Activated CD8-positive, alpha-beta memory T cell treated with anti-CD3 and anti-CD28 coated beads, Interleukin-2, amount 50 U/mL, for 24 hours (primary cell): Measurements from ENCODE around the gene ERP44.
"Not testable (repeated sequence)": the region's sequence is repeated elsewhere in the genome, so short reads cannot be mapped to it uniquely, and the experiment has no call there.

Source experiments
- DNase-seq: peaks from one replicate; pipeline ENCODE4 v3.0.0-alpha.2; 2020; ENCODE audit errors: extremely low read depth

The ERP44 gene

GRCh38 chr9:100067990-100068389 is 30.8 kb downstream of the ERP44 start:
- DNase-seq = not testable (repeated sequence)

- no peak for DNase-seq
Observed at GRCh38 chr9:100066539-100066938, 32.3 kb downstream of the ERP44 start.

GRCh38 chr9:100064872-100065581 is 33.8 kb downstream of the ERP44 start:
- DNase-seq = no peak

- DNase-seq = no peak
Observed at GRCh38 chr9:100063185-100063584, 35.6 kb downstream of the ERP44 start.

- not testable (repeated sequence) for DNase-seq
Observed at GRCh38 chr9:100062683-100063082, 36.1 kb downstream of the ERP44 start.

- no peak for DNase-seq
Observed at GRCh38 chr9:100058699-100059579, 39.9 kb downstream of the ERP44 start.

- no peak for DNase-seq
Observed at GRCh38 chr9:100057624-100058023, 41.2 kb downstream of the ERP44 start.

GRCh38 chr9:100056561-100056960 is 42.2 kb downstream of the ERP44 start:
- no peak for DNase-seq

GRCh38 chr9:100052375-100052774 is 46.4 kb downstream of the ERP44 start:
- no peak for DNase-seq

GRCh38 chr9:100049551-100049950 is 49.2 kb downstream of the ERP44 start:
- no peak for DNase-seq

- DNase-seq = no peak
Observed at GRCh38 chr9:100038472-100038871, 60.3 kb downstream of the ERP44 start.

- no peak for DNase-seq
Observed at GRCh38 chr9:100033877-100034551, 64.8 kb downstream of the ERP44 start.

- no peak for DNase-seq
Observed at GRCh38 chr9:100030548-100030947, 68.3 kb downstream of the ERP44 start.

- DNase-seq = no peak
Observed at GRCh38 chr9:100029251-100029650, 69.5 kb downstream of the ERP44 start.

GRCh38 chr9:100028201-100028784 is 70.5 kb downstream of the ERP44 start:
- peak; percentile 37 for DNase-seq

GRCh38 chr9:100027543-100027942 is 71.3 kb downstream of the ERP44 start:
- no peak for DNase-seq

- DNase-seq = no peak
Observed at GRCh38 chr9:100021931-100022330, 76.9 kb downstream of the ERP44 start.

GRCh38 chr9:100020121-100020795 is 78.5 kb downstream of the ERP44 start:
- no peak for DNase-seq

GRCh38 chr9:100019541-100019940 is 79.3 kb downstream of the ERP44 start:
- no peak for DNase-seq

GRCh38 chr9:100014846-100015245 is 84.0 kb downstream of the ERP44 start:
- no peak for DNase-seq

GRCh38 chr9:100013573-100013972 is 85.2 kb downstream of the ERP44 start:
- no peak for DNase-seq

GRCh38 chr9:100012279-100012678 is 86.5 kb downstream of the ERP44 start:
- DNase-seq = no peak
